ENCODE measurements around the gene TLE4.

- TF ChIP-seq TAF1 (IDR thresholded peaks at IDR 0.05; ENCODE audit: borderline replicate concordance, low read depth, low read length) (no peak), POLR2AphosphoS5 (IDR thresholded peaks at IDR 0.05; ENCODE audit: low read depth, low read length) (no peak), POLR2A (IDR thresholded peaks at IDR 0.05; ENCODE audit: low read depth, low read length) (no peak)
Measured at GRCh38 chr9:79708541-79708940, 136.8 kb downstream of the TLE4 start.
